ENCODE results near the gene XG. TPM values are rescaled to one million over a fixed set of nuclear protein-coding genes. Genes with fewer than 3 reads are reported as not detected.
A peak's percentile ranks its signal among the peaks of the same experiment; 100 is the strongest.

XG gene
- total RNA-seq, 1 donor from 2014 or later: 0.33 TPM

DNA sequence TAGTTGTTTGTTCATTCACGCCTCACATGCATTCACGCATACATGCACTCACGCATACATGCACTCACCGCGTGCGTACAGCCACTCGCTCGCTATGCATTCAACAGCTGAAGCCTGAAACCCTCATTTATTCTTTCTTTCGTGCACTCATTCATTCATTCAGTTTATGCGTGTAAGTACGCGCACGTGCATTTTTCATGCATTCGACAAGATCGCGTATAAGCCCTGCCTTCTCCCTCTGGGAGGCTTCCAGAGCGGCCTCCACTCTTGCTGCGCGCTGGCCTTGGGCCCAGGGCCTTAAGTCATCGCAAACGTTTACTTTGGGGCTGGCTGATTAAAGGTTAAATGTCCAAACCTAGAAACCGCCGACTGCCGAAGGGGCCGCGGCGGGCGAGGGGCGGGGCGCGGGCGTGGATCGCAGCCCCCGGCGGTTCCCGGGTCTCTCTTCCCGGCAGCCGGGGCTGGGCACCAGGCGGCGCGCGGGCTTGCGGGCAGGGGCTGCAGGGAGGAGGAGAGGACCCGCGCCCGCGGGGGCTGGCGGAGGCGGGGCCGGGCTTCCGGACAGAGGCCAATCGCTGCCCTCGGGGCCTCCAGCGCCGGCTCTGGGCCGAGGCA lies 76.6 kb downstream of the XG start, which contains the start of gene GYG2:
GYG2 (plus strand) TSS at position 587 of the 615 bp plus-strand sequence. CDS start 1,259 bp downstream, outside the sequence.
- Histone ChIP-seq H3K27me3 (ENCODE audit: control insufficient read depth, insufficient read depth, low read length) (peaks cover 24% of the 10 kb centered on the region), H3K36me3 (ENCODE audit: control insufficient read depth, insufficient read depth, low read length) (no peaks in the 10 kb centered on the region), H3K4me3 (ENCODE audit: low read depth, low read length) (peak within 1 kb of the TSS; percentile 47)
- TF ChIP-seq, protein P1, sequence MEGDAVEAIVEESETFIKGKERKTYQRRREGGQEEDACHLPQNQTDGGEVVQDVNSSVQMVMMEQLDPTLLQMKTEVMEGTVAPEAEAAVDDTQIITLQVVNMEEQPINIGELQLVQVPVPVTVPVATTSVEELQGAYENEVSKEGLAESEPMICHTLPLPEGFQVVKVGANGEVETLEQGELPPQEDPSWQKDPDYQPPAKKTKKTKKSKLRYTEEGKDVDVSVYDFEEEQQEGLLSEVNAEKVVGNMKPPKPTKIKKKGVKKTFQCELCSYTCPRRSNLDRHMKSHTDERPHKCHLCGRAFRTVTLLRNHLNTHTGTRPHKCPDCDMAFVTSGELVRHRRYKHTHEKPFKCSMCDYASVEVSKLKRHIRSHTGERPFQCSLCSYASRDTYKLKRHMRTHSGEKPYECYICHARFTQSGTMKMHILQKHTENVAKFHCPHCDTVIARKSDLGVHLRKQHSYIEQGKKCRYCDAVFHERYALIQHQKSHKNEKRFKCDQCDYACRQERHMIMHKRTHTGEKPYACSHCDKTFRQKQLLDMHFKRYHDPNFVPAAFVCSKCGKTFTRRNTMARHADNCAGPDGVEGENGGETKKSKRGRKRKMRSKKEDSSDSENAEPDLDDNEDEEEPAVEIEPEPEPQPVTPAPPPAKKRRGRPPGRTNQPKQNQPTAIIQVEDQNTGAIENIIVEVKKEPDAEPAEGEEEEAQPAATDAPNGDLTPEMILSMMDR (IDR thresholded peaks at IDR 0.05; ENCODE audit: insufficient read depth, low read length, poor library complexity, severe bottlenecking): no peak
- no peak for DNase-seq (ENCODE audit: low read depth)

DNA sequence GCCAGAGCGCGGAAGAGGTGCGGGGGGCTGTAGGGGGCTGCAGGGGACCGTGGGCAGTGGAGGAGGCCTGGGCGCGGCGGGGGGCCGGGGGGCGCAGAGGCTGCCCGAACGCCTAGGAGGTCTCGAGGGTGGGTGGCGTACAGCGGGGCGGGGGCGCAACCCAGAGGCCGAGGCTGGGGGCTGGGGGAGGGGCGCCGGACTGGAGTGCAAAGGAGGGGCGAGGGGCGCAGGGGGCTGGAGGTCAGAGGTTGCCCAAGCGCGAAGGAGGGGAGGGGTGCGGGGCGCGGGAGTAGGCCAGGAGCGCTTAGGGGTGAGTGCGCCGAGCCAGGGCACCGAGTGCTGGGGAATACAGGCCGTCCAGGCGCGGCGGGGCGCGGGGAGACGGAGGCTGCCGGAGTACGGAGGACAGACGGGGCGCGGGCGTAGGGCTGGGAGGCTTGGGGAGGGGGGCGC lies 77.1 kb downstream of the XG start:
- Histone ChIP-seq H3K4me3 (ENCODE audit: low read depth, low read length) (peak overlapping the region; percentile 47), H3K27me3 (ENCODE audit: control insufficient read depth, insufficient read depth, low read length) (peaks cover 24% of the 10 kb centered on the region)

DNA sequence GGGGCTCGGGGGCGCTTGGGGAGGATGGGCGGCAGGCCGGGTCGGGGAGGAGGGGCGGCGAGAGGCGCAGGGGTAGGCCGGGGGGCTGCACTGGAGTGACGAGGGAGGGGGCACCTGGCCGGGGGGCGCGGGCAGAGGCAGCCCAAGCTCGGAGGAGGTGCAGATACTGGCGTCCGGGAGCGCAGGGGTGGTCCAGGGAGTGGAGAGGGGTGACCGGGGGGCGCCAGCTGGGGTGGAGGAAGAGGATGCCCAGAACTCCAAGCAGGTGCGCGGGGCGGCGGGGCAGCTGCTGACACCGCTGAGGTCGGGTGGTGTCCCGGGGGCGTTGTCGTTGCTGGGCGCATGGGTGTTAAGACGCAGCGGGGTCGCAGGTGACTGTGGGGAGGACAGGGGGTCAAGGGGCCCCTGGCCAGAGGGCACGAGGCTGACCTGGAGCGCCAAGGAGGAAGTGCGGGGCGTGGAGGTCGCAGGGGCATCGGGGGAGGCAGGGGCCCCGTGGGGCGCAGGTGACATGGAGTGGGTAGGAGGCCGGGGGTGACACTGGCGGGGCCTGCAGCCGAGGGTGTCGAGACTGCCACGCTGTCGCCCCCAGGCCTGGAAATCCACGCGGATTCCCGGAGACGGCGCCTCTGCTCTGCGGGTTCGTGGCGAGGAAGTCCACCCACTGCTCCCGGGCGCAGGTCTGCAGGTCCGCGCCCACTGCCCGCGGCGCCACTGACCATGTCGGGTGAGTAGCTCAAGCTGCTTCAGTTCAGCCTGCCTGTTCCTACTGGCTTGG lies 77.8 kb downstream of the XG start:
- TF ChIP-seq, protein P1 (IDR thresholded peaks at IDR 0.05; ENCODE audit: insufficient read depth, low read length, poor library complexity, severe bottlenecking): no peak
- Histone ChIP-seq H3K27me3 (ENCODE audit: control insufficient read depth, insufficient read depth, low read length) (peaks cover 24% of the 10 kb centered on the region), H3K4me3 (ENCODE audit: low read depth, low read length) (peak overlapping the region; percentile 47), H3K36me3 (ENCODE audit: control insufficient read depth, insufficient read depth, low read length) (no peaks in the 10 kb centered on the region)
- DNase-seq (ENCODE audit: low read depth): no peak

More for the DNA sequence above, 77.1 kb downstream of the XG start:
- no peak for DNase-seq (ENCODE audit: low read depth)
- TF ChIP-seq, protein P1 (IDR thresholded peaks at IDR 0.05; ENCODE audit: insufficient read depth, low read length, poor library complexity, severe bottlenecking): no peak
- H3K36me3 ChIP-seq (ENCODE audit: control insufficient read depth, insufficient read depth, low read length): no peaks in the 10 kb centered on the region

DNA sequence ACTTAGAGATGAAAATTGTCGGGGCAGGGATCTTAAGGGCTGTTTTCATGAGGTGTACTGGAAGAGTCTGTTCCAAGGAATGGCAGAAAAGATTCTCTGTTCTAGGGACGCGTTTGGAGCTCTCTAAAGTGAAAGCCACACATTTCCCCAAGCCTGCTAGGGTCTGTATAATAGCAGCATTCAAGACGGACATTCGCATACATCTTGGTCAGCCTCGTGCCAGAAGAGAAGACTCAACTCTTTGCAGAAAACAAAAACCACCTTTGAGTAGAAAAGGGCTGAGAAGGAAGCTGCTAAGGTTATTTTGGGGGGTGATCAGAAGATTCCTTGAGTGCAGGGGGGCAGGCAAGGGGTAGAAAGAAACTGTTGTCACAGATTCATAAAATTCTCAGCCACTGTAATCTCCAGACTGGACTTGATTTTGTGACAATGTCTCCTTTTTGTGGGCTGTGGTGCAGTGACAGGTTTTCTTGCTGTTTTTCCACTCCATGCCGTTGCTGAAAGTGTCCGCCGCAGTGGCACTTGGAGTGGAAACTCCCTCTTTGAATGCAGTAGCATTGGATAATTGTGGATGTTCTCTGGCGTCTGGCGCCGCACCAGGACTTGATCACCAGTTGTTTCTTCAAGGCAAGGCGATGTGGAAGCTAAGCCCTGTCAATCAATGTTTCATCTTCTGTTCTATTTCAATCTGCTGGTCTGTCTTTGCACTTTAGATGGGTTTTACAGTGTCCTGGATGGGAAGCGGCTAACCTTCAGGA lies 79.8 kb downstream of the XG start:
- Histone ChIP-seq H3K36me3 (ENCODE audit: control insufficient read depth, insufficient read depth, low read length) (no peaks in the 10 kb centered on the region), H3K4me3 (ENCODE audit: low read depth, low read length) (no peak overlapping the region), H3K27me3 (ENCODE audit: control insufficient read depth, insufficient read depth, low read length) (peaks cover 21% of the 10 kb centered on the region)
- DNase-seq (ENCODE audit: low read depth): no peak
- TF ChIP-seq, protein P1 (IDR thresholded peaks at IDR 0.05; ENCODE audit: insufficient read depth, low read length, poor library complexity, severe bottlenecking): no peak

DNA sequence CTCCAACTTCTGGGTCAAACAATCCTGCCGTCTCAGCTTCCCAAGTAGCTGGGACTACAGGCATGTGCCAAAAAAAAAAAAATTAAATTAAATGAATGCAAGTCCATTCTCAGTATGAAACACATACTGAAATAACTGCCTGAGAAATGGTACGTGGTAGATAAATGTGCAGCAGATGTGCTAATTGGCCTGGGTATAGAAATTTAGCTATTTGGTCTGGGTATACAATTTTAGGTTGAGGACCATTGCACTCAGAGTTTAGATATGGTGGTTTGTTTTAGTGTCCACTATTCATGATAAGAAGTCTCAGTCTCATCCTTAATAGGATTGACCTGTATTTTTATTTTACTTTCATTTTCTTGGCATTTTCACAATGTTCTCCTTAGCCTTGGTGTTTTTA lies 86.1 kb downstream of the XG start:
- no peak overlapping the region for H3K4me3 ChIP-seq (ENCODE audit: low read depth, low read length)
- H3K36me3 ChIP-seq (ENCODE audit: control insufficient read depth, insufficient read depth, low read length): no peaks in the 10 kb centered on the region
- H3K27me3 ChIP-seq (ENCODE audit: control insufficient read depth, insufficient read depth, low read length): no peaks in the 10 kb centered on the region
- TF ChIP-seq, protein P1 (IDR thresholded peaks at IDR 0.05; ENCODE audit: insufficient read depth, low read length, poor library complexity, severe bottlenecking): no peak
- DNase-seq (ENCODE audit: low read depth): no peak
